Measurements from ENCODE around the gene KLF8. TPM values are rescaled to one million over a fixed set of nuclear protein-coding genes. Genes with fewer than 3 reads are reported as not detected.

The KLF8 gene
- total RNA-seq, 2 donors from 2014 or later = 2.3 to 2.8 TPM

DNA sequence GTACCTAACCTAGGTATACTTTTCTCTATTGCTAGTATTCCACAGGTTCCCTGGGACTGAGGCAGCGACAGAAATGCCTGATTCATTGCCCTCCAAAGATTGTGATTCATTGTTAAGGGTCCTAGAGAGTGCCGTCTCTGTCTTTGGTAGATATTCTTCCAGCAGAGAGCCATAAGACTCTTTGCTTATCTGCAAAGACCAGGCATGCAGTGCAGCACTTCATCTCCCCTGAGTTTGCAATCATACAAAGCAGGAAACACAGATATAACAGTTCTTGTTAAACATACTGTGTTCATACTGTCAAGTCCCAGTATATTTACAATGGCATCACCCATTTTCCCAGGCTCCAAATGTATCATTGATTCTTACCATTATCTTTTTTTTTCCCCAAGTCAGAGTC is 47.7 kb downstream of the KLF8 start:
- TF ChIP-seq CTCF (IDR thresholded peaks at IDR 0.05) = no peak

DNA sequence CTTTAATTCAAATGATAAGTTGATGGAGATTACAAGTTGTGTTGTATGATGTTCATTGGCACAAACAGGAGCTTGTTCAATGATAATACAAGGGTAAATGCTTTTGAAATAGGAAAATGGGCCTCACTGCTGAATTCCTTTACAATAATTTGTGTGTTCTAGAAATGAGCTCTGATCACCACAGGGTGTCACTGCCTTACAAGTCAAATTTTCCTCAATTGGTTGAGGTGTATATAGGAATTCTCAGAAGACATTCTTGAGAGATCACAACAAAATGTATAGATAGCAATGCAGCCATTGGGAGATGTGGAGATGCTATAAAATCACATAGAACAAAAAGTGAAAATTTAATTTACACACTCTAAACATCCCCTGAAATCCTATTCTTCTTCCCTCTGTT is 49.6 kb downstream of the KLF8 start:
- Histone ChIP-seq H3K4me1 (no peaks in the 10 kb centered on the region), H3K4me3 (no peak overlapping the region), H3K36me3 (no peaks in the 10 kb centered on the region), H3K9me3 (no peaks in the 10 kb centered on the region), H3K27me3 (no peaks in the 10 kb centered on the region), H3K27ac (no peak overlapping the region), H3K9ac (ENCODE audit: low read depth in 2 of 2, low read length in 2 of 2) (no peak overlapping the region)
- no peak for DNase-seq
- TF ChIP-seq CTCF (IDR thresholded peaks at IDR 0.05) = no peak
- intact Hi-C loops (cut with DNase I) = no loop called here

More for the DNA sequence above, 47.7 kb downstream of the KLF8 start:
- H3K36me3 ChIP-seq = no peaks in the 10 kb centered on the region
- H3K9me3 ChIP-seq = no peaks in the 10 kb centered on the region
- no peaks in the 10 kb centered on the region for H3K27me3 ChIP-seq
- no peak for DNase-seq
- no peak overlapping the region for H3K4me3 ChIP-seq
- no peak overlapping the region for H3K27ac ChIP-seq
- no peaks in the 10 kb centered on the region for H3K4me1 ChIP-seq
- H3K9ac ChIP-seq (ENCODE audit: low read depth in 2 of 2, low read length in 2 of 2) = no peak overlapping the region
- intact Hi-C loops (cut with DNase I) = no loop called here

- Histone ChIP-seq H3K9me3 (no peaks in the 10 kb centered on the region), H3K9ac (ENCODE audit: low read depth in 2 of 2, low read length in 2 of 2) (no peak overlapping the region), H3K36me3 (no peaks in the 10 kb centered on the region), H3K27me3 (no peaks in the 10 kb centered on the region), H3K4me3 (no peak overlapping the region), H3K4me1 (no peaks in the 10 kb centered on the region), H3K27ac (no peak overlapping the region)
- no peak for DNase-seq
- TF ChIP-seq CTCF (IDR thresholded peaks at IDR 0.05) = no peak
- intact Hi-C loops (cut with DNase I) = no loop called here
Measured at GRCh38 chrX:56284269-56284668, 52.1 kb downstream of the KLF8 start.

- no peak for DNase-seq
- no peak overlapping the region for H3K9ac ChIP-seq (ENCODE audit: low read depth in 2 of 2, low read length in 2 of 2)
- H3K4me1 ChIP-seq = no peaks in the 10 kb centered on the region
- H3K9me3 ChIP-seq = no peaks in the 10 kb centered on the region
- no peaks in the 10 kb centered on the region for H3K36me3 ChIP-seq
- H3K27ac ChIP-seq = no peak overlapping the region
- intact Hi-C loops (cut with DNase I) = no loop called here
- H3K27me3 ChIP-seq = no peaks in the 10 kb centered on the region
- H3K4me3 ChIP-seq = no peak overlapping the region
- TF ChIP-seq CTCF (IDR thresholded peaks at IDR 0.05) = no peak
Measured at GRCh38 chrX:56288608-56289007, 56.5 kb downstream of the KLF8 start.

GRCh38 chrX:56289449-56289848 is 57.3 kb downstream of the KLF8 start:
- no peaks in the 10 kb centered on the region for H3K36me3 ChIP-seq

More at GRCh38 chrX:56289449-56289848, 57.3 kb downstream of the KLF8 start:
- DNase-seq = no peak
- intact Hi-C loops (cut with DNase I) = no loop called here
- Histone ChIP-seq H3K9me3 (no peaks in the 10 kb centered on the region), H3K27me3 (no peaks in the 10 kb centered on the region), H3K9ac (ENCODE audit: low read depth in 2 of 2, low read length in 2 of 2) (no peak overlapping the region), H3K27ac (no peak overlapping the region), H3K4me3 (no peak overlapping the region), H3K4me1 (no peaks in the 10 kb centered on the region)
- TF ChIP-seq CTCF (IDR thresholded peaks at IDR 0.05) = no peak
